Prostate gland (tissue), 2 donors: ENCODE measurements around the gene GRID1.

Experiments
- CTCF ChIP-seq, 4 experiments: fragments of 200-600 bp in 2 of 4; fragments of 450-650 bp in 2 of 4; sonication (generic) in 2 of 4; IDR thresholded peaks; 1 replicate in 3 of 4; 2 replicates in 1 of 4; pipeline ENCODE4 v1.5.1; 2016 to 2019; ENCODE audit warnings: antibody characterized with exemption in 4 of 4, mild to moderate bottlenecking in 2 of 4, moderate library complexity in 2 of 4
- POLR2A ChIP-seq: fragments of 450-650 bp; IDR thresholded peaks from one replicate; pipeline ENCODE4 v1.6.1; 2016; ENCODE audit warnings: antibody characterized with exemption, mild to moderate bottlenecking

DNA sequence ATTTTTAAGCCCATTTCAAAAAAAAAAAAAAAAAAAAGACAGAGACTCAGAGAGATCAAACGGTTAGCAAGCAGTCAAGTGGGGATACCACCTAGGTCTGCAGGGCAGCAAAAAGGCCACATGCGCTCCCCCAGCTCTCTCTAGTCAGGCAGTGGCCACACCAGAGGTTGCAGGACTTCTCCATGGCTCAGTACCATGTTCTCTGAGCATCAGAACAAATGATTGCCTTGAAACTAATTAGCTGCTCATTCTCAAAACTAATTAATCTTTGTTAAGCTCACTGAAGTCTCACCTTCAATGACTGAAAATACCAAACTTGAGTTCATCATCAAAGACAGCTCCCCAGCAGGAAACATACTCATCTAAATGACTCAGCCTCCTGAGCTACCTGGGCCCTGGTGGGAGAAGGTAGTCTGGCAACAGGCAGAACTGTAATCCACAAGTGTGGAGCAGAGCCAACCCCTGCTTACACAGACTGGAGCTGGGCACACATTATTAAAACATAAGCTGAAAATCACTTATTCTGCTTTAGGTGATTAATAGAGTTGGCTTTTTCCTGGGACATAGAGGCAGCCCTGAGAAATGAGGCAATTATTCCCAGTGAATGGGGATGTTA, 319.6 kb downstream of the GRID1 start:
- TF ChIP-seq POLR2A: no peak
- no peak for TF ChIP-seq CTCF (IDR thresholded peaks at IDR 0.05)
